ENCODE data around the gene KRT23. TPM values are rescaled to one million over a fixed set of nuclear protein-coding genes. Genes with fewer than 3 reads are reported as not detected.

KRT23 gene
- total RNA-seq, 2 experiments from 2014 or later, result not detected

DNA sequence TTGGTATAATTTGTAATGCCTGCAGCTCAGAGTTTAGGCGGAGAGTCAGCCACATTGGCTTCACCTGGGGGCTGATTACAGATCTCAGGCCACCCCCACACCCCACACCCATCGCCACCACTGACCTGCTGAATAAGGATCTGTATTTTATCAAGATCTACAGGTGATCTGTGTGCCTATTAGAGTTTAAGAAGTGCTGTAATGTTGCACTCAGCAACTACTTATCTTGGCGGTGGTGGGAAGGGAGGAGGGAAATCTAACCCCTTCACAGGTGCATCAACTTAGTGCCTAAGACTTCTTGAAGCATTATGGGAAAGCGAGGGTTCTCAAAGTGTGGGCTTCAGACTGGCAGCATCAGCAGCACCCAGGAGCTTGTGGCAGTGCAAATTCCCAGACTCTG lies 34.9 kb downstream of the KRT23 start:
- H3K27me3 Mint-ChIP-seq (ENCODE audit: low read depth), result peaks cover 23% of the 10 kb centered on the region
- no peaks in the 10 kb centered on the region for H3K36me3 Mint-ChIP-seq (ENCODE audit: low read depth)
- H3K4me3 Mint-ChIP-seq, result no peak overlapping the region
- H3K9me3 Mint-ChIP-seq (ENCODE audit: insufficient read depth), result no peaks in the 10 kb centered on the region
- H3K27ac Mint-ChIP-seq, result no peak overlapping the region
- ChIA-PET CTCF (interaction anchor here (1.0 to 2.0 kb wide), 5 partner anchors 99 to 760 kb away, joined by 3 to 7 read pairs (median 5); no protein-coding TSS in a partner anchor), POLR2A (interaction anchor here (0.6 kb wide), 1 partner anchor 438 kb away, joined by 4 read pairs; no protein-coding TSS in a partner anchor)
- peaks cover 2% of the 10 kb centered on the region for H3K4me1 Mint-ChIP-seq (ENCODE audit: low read depth)
- no peak for DNase-seq
- no peak for ATAC-seq

- Mint-ChIP-seq H3K27me3 (ENCODE audit: low read depth) (peaks cover 23% of the 10 kb centered on the region), H3K27ac (no peak overlapping the region), H3K36me3 (ENCODE audit: low read depth) (no peaks in the 10 kb centered on the region), H3K4me1 (ENCODE audit: low read depth) (peaks cover 2% of the 10 kb centered on the region), H3K4me3 (no peak overlapping the region), H3K9me3 (ENCODE audit: insufficient read depth) (no peaks in the 10 kb centered on the region)
- CTCF ChIA-PET, result interaction anchor here (1.0 to 2.0 kb wide), 5 partner anchors 98 to 761 kb away, joined by 3 to 7 read pairs (median 5); no protein-coding TSS in a partner anchor
- no peak for DNase-seq
- POLR2A ChIA-PET, result interaction anchor here (0.6 kb wide), 1 partner anchor 438 kb away, joined by 4 read pairs; no protein-coding TSS in a partner anchor
- no peak for ATAC-seq
Measured at GRCh38 chr17:40901981-40902474, 35.4 kb downstream of the KRT23 start.

DNA sequence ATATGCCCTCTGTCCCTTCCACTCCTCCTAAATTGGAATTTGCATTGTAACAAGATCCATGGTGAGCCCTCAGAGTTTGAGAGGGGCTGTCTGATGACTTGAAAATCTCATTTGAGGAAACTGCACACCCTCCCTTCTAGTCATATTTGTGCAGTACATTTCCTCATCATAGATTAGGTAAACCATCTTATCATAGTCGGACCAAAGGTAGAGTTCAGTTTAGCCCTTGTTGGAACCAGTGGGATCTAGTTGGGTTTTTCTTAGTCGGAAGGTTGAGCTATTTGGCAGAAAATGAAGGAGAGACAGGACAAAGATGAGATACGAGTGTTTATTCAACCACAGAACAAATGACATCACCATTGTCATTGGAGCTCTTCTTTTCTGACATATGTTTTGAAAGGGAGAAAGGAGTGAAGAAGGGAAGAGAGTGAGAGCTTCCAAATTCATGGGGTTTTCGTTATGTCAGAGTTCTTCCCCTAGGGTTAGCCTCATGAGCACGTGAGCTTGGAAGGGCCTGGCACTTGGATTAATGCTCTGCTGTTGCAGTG lies 36.6 kb downstream of the KRT23 start:
- no peak for ATAC-seq
- no peaks in the 10 kb centered on the region for H3K9me3 Mint-ChIP-seq (ENCODE audit: insufficient read depth)
- POLR2A ChIA-PET, result no interaction called here
- peaks cover 2% of the 10 kb centered on the region for H3K4me1 Mint-ChIP-seq (ENCODE audit: low read depth)
- no peak overlapping the region for H3K27ac Mint-ChIP-seq
- DNase-seq, result no peak
- CTCF ChIA-PET, result interaction anchor here (1.4 to 2.0 kb wide), 2 partner anchors 748 to 762 kb away, joined by 3 to 7 read pairs; no protein-coding TSS in a partner anchor
- H3K27me3 Mint-ChIP-seq (ENCODE audit: low read depth), result peaks cover 16% of the 10 kb centered on the region
- H3K4me3 Mint-ChIP-seq, result no peak overlapping the region
- H3K36me3 Mint-ChIP-seq (ENCODE audit: low read depth), result no peaks in the 10 kb centered on the region

- ChIA-PET POLR2A (no interaction called here), CTCF (interaction anchor here (0.6 to 2.4 kb wide), 3 partner anchors 12 to 769 kb away, joined by 3 to 7 read pairs (median 3); no protein-coding TSS in a partner anchor)
- H3K4me1 Mint-ChIP-seq (ENCODE audit: low read depth), result peaks cover 4% of the 10 kb centered on the region
- H3K36me3 Mint-ChIP-seq (ENCODE audit: low read depth), result no peaks in the 10 kb centered on the region
- H3K27ac Mint-ChIP-seq, result no peak overlapping the region
- H3K9me3 Mint-ChIP-seq (ENCODE audit: insufficient read depth), result no peaks in the 10 kb centered on the region
- peaks cover 24% of the 10 kb centered on the region for H3K27me3 Mint-ChIP-seq (ENCODE audit: low read depth)
- ATAC-seq, result no peak
- DNase-seq, result no peak
- no peak overlapping the region for H3K4me3 Mint-ChIP-seq
Measured at GRCh38 chr17:40896916-40897455, 40.5 kb downstream of the KRT23 start.

DNA sequence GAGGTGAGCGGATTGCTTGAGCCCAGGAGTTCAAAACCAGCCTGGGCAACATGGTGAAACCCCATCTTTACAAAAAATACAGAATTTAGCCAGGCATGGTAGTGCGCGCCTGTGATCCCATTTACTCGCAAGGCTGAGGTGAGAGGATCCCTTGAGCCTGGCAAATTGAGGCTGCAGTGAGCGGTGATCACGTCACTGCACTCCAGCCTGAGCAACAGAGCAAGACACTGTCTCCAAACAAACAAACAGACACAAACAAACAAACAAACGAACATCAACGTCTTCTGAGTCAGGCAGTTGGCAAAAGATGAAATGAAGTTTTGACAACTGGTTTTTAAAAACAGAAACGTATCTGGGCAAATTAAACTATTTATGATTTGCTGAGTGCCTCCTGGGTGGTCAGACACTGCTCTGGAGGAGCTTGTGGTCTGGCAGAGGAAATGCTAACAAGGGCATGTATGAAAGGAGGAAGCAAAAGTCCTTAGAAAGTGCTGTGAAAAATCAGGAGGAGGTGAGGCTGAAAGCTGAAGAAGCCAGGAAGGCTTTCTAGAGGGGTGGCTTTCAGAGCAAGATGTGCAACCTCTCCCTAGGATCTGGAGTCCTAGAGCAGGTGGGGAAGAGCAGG lies 42.2 kb downstream of the KRT23 start:
- Mint-ChIP-seq H3K4me3 (no peak overlapping the region), H3K36me3 (ENCODE audit: low read depth) (no peaks in the 10 kb centered on the region), H3K4me1 (ENCODE audit: low read depth) (peaks cover 3% of the 10 kb centered on the region), H3K27ac (no peak overlapping the region), H3K9me3 (ENCODE audit: insufficient read depth) (no peaks in the 10 kb centered on the region), H3K27me3 (ENCODE audit: low read depth) (peaks cover 19% of the 10 kb centered on the region)
- DNase-seq (no peak), ATAC-seq (no peak)
- POLR2A ChIA-PET, result no interaction called here
- CTCF ChIA-PET, result no interaction called here

DNA sequence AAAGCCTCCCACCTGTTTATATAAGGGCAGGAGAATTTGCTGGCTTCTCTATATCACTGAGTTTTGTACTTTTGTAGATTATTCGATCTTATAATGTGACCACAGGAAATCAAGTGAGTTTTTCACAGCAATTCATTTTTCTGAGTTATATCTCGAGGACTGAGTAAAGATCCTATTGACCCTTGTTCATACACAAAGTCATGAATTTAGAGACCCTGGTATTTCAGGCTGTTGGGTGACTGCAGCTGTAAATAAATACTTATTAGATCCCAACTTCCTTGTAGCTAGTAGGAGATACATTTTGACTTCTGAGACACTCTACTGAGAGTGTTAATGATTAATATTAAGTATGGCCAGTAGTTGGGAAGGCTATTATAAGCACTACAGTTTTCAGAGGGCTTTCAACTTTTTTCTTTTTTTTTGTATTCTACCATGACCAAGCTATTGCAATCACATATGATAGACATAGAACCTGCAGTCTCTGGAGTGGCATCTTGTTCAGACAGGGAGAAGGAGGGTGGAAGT lies 49.2 kb downstream of the KRT23 start:
- H3K27ac Mint-ChIP-seq, result no peak overlapping the region
- no peaks in the 10 kb centered on the region for H3K9me3 Mint-ChIP-seq (ENCODE audit: insufficient read depth)
- ATAC-seq, result no peak
- H3K27me3 Mint-ChIP-seq (ENCODE audit: low read depth), result peaks cover 31% of the 10 kb centered on the region
- H3K4me3 Mint-ChIP-seq, result no peak overlapping the region
- DNase-seq, result no peak
- POLR2A ChIA-PET, result no interaction called here
- H3K4me1 Mint-ChIP-seq (ENCODE audit: low read depth), result no peaks in the 10 kb centered on the region
- H3K36me3 Mint-ChIP-seq (ENCODE audit: low read depth), result no peaks in the 10 kb centered on the region
- CTCF ChIA-PET, result no interaction called here

DNA sequence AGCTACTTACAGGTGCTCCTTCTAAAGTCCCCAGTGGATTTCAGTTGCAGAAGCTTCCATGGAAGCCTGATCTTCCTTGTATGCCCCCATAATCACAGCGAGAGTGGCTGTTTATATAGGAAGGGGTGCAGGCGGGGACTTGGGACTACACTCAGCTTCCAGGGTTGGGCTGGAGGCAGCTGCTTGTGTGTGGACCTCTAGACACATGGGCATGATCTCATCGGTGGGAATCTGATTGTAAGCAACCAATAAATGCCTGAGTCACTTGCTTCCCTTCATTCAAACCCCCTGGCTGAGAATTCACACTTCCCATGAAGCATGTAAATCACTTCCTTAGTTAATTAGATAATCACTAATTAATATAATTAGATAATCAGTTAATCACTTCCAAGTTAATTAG lies 51.4 kb downstream of the KRT23 start:
- Mint-ChIP-seq H3K4me3 (no peak overlapping the region), H3K27me3 (ENCODE audit: low read depth) (peaks cover 25% of the 10 kb centered on the region), H3K36me3 (ENCODE audit: low read depth) (no peaks in the 10 kb centered on the region), H3K4me1 (ENCODE audit: low read depth) (no peaks in the 10 kb centered on the region), H3K27ac (no peak overlapping the region), H3K9me3 (ENCODE audit: insufficient read depth) (no peaks in the 10 kb centered on the region)
- DNase-seq (no peak), ATAC-seq (no peak)
- ChIA-PET POLR2A (no interaction called here), CTCF (interaction anchor here (0.8 to 1.0 kb wide), 2 partner anchors 38 to 663 kb away, joined by 3 to 4 read pairs; no protein-coding TSS in a partner anchor)

GRCh38 chr17:40884708-40885512 lies 52.5 kb downstream of the KRT23 start, which contains the start of gene KRT20:
KRT20 (minus strand) TSS chr17:40885242; CDS start chr17:40885185, 57 bp downstream.
- H3K4me1 Mint-ChIP-seq (ENCODE audit: low read depth), result no peaks in the 10 kb centered on the region
- POLR2A ChIA-PET, result no interaction called here
- H3K27me3 Mint-ChIP-seq (ENCODE audit: low read depth), result peaks cover 26% of the 10 kb centered on the region
- no peak within 1 kb of the TSS for H3K4me3 Mint-ChIP-seq
- DNase-seq (no peak), ATAC-seq (no peak)
- no peak within 1 kb of the TSS for H3K27ac Mint-ChIP-seq
- H3K36me3 Mint-ChIP-seq (ENCODE audit: low read depth), result no peaks in the 10 kb centered on the region
- no peaks in the 10 kb centered on the region for H3K9me3 Mint-ChIP-seq (ENCODE audit: insufficient read depth)
- CTCF ChIA-PET, result interaction anchor here (1.5 to 1.6 kb wide), 2 partner anchors 11 to 26 kb away, joined by 4 read pairs; no protein-coding TSS in a partner anchor

DNA sequence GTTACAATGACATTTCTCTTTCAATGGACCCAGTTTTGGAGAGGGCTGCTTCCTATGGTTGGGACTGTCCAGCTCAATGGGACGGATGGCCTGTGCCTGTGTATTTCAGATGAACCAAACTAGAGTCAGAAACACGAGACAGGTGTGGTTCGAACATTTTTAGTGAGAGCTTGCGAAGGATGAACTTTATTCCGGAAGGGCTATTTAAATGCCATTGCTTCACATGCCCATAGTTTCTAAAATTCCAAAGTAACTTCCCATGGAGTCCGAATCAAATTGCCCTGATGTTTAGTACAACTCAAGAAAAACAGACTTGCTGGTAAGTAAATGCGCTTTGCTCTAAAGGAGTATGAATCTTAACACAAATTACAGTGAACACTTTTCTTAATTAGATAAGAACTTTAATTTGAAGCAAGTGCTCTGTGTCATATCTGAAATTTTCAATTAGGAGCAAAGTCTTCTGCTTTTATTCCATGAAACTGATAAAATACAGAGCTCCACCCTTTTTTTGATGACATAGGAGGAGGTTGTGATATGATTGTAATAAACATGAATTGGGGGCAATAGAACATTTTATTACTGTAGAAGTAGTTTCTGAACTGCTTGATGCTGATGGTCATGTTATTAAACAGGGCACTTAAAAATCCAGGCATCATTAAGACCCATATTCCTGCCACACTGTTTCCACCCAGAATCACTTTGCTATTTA lies 53.7 kb downstream of the KRT23 start:
- Mint-ChIP-seq H3K4me3 (no peak overlapping the region), H3K36me3 (ENCODE audit: low read depth) (no peaks in the 10 kb centered on the region), H3K9me3 (ENCODE audit: insufficient read depth) (no peaks in the 10 kb centered on the region), H3K4me1 (ENCODE audit: low read depth) (no peaks in the 10 kb centered on the region), H3K27me3 (ENCODE audit: low read depth) (peaks cover 15% of the 10 kb centered on the region), H3K27ac (no peak overlapping the region)
- ATAC-seq (no peak), DNase-seq (no peak)
- POLR2A ChIA-PET, result no interaction called here
- CTCF ChIA-PET, result interaction anchor here (1.5 to 1.6 kb wide), 2 partner anchors 10 to 27 kb away, joined by 4 read pairs; no protein-coding TSS in a partner anchor

GRCh38 chr17:40883031-40883430 lies 54.4 kb downstream of the KRT23 start:
- ChIA-PET CTCF (no interaction called here), POLR2A (no interaction called here)
- Mint-ChIP-seq H3K4me3 (no peak overlapping the region), H3K27me3 (ENCODE audit: low read depth) (peaks cover 8% of the 10 kb centered on the region), H3K36me3 (ENCODE audit: low read depth) (no peaks in the 10 kb centered on the region), H3K27ac (no peak overlapping the region), H3K9me3 (ENCODE audit: insufficient read depth) (no peaks in the 10 kb centered on the region), H3K4me1 (ENCODE audit: low read depth) (no peaks in the 10 kb centered on the region)
- DNase-seq, result no peak
- no peak for ATAC-seq

DNA sequence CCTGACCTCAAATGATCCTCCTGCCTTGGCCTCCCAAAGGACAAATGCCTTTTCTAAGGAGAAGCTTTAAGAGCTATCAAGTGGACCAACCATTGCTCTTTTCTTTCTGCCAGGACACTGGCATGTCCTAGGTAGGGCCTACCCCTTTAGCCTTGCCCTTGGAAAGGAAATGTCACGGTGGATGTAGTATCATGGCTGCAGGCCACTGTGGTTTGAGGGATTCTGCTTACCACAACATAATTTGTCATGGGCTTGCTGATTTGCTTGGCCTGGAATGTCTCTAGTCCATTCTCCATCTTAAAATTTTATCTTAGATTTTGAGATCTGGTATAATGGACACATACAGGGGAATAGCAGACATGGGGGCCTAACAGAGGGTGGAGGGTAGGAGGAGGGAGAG lies 58.4 kb downstream of the KRT23 start:
- Mint-ChIP-seq H3K4me3 (no peak overlapping the region), H3K36me3 (ENCODE audit: low read depth) (no peaks in the 10 kb centered on the region), H3K4me1 (ENCODE audit: low read depth) (no peaks in the 10 kb centered on the region), H3K9me3 (ENCODE audit: insufficient read depth) (no peaks in the 10 kb centered on the region), H3K27ac (no peak overlapping the region), H3K27me3 (ENCODE audit: low read depth) (peaks cover 20% of the 10 kb centered on the region)
- CTCF ChIA-PET, result no interaction called here
- ATAC-seq (no peak), DNase-seq (no peak)
- POLR2A ChIA-PET, result no interaction called here

Measured in activated CD8-positive, alpha-beta T cell treated with anti-CD3 and anti-CD28 coated beads, Interleukin-2, amount 10 ng/mL, durations not matched to agents 7 days and 5 days (primary cell).